Sigmoid colon (tissue), 7 donors: ENCODE results near the gene ADAP2. TPM values are rescaled to one million over a fixed set of nuclear protein-coding genes. Genes with fewer than 3 reads are reported as not detected.
"Not testable (repeated sequence)": the region's sequence is repeated elsewhere in the genome, so short reads cannot be mapped to it uniquely, and the experiment has no call there.

Experiments used
- DNase-seq: peaks from one replicate; pipeline ENCODE4 v3.0.0-alpha.2; 2019
- H3K27ac ChIP-seq, 4 donors: fragments of 200-600 bp; sonication (generic); one replicate each; pipeline ENCODE4 v1.5.1; 2016 to 2019; ENCODE audit warnings: mild to moderate bottlenecking in 1 of 4
- H3K27me3 ChIP-seq, 3 donors: fragments of 200-600 bp; sonication (generic); one replicate each; pipeline ENCODE4 v1.5.1; 2019; ENCODE audit warnings: mild to moderate bottlenecking in 1 of 3
- H3K36me3 ChIP-seq, 4 donors: fragments of 200-600 bp; sonication (generic); one replicate each; pipeline ENCODE4 v1.5.1; 2016 to 2019
- H3K4me1 ChIP-seq, 4 donors: fragments of 200-600 bp; sonication (generic); one replicate each; pipeline ENCODE4 v1.5.1; 2017 to 2019
- H3K4me3 ChIP-seq, 4 donors: fragments of 200-600 bp; sonication (generic); one replicate each; pipeline ENCODE4 v1.5.1; 2017 to 2019; ENCODE audit warnings: mild to moderate bottlenecking in 2 of 4, moderate library complexity in 1 of 4
- H3K9me3 ChIP-seq, 4 donors: fragments of 200-600 bp in 3 of 4; sonication (generic) in 3 of 4; one replicate each; pipeline versions ENCODE4 v1.5.1 to v1.6.1; 2013 to 2019
- EP300 ChIP-seq, 4 donors: sonication (generic); formaldehyde crosslinking; IDR thresholded peaks; one replicate each; pipeline ENCODE4 v1.6.1; 2017; ENCODE audit warnings: antibody characterized with exemption in 4 of 4
- POLR2A ChIP-seq, 2 donors: fragments of 450-650 bp; IDR thresholded peaks; one replicate each; pipeline ENCODE4 v1.6.1; 2016; ENCODE audit warnings: antibody characterized with exemption in 2 of 2, mild to moderate bottlenecking in 2 of 2, moderate library complexity in 2 of 2
- POLR2AphosphoS5 ChIP-seq, 4 donors: sonication (generic); formaldehyde crosslinking; IDR thresholded peaks; one replicate each; pipeline ENCODE4 v1.6.1; 2017; ENCODE audit warnings: antibody characterized with exemption in 4 of 4
- WGBS, 2 donors: extraction: QIAGEN DNeasy Blood & Tissue Kit; methylation state at CpG; one replicate each; pipeline ENCODE4 v1.1.7; 2013; 5-methylcytosine and 5-hydroxymethylcytosine counted together
- intact Hi-C: fragments of 100-400 bp; cut with DNase I; formaldehyde crosslinking; loops from one replicate; pipeline ENCODE4 v1.15.1; 2023
- polyA plus RNA-seq, 3 donors: library from polyadenylated mRNA; stranded (reverse); fragments of 200-250 nt; gene quantifications; one replicate each; pipeline ENCODE4 v1.2.3, GENCODE V29; 2013
- total RNA-seq, 4 donors: library from RNA; depleted of rRNA; stranded (reverse); fragments of >200 nt; gene quantifications; one replicate each; pipeline ENCODE4 v1.1.0, GENCODE V29; 2016
- TF ChIP-seq, protein P1 (sequence below), 4 experiments: fragments of 450-650 bp in 3 of 4; fragments of 200-600 bp in 1 of 4; IDR thresholded peaks; one replicate each; pipeline ENCODE4 v1.5.1; 2016 to 2019; ENCODE audit warnings: antibody characterized with exemption in 4 of 4, mild to moderate bottlenecking in 3 of 4, moderate library complexity in 2 of 4
- donor health status: healthy with polysubstance abuse.
- donor health status: Bipolar disorder and iron deficiency.
- donor health status: healthy.

The ADAP2 gene
- total and polyA plus RNA-seq, 7 donors, result 9.0 to 20.8 (median 15.0) TPM

DNA sequence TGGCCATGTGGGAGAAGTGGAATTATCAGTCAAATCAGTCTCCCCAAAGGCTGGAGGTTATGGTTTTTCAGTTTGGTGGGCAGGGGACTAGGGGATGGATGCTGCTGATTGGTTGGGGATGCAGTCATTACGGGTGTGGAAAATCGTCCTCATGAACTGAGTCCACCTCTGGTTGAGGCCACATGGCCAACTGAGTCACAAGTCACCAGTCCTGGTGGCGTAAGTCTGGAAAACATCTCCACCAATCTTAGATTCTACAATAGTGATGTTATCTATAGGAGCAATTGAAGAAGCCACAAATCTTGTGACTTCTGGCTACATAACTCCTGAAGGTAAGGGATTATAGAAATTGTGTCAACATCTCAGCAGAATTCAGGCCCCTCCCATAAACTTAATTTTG lies 43.9 kb downstream of the ADAP2 start:
- H3K4me3 ChIP-seq, result no peak overlapping the region
- 87 to 90% methylated on average over 3 of the region's 3 CpGs for WGBS, 2 donors
- no peaks in the 10 kb centered on the region for H3K36me3 ChIP-seq
- no peaks in the 10 kb centered on the region for H3K9me3 ChIP-seq
- DNase-seq, result no peak
- no peaks in the 10 kb centered on the region for H3K27me3 ChIP-seq
- intact Hi-C loops, result no loop called here
- TF ChIP-seq POLR2AphosphoS5 (IDR thresholded peaks at IDR 0.05) (no peak), EP300 (IDR thresholded peaks at IDR 0.05) (no peak)
- no peak overlapping the region for H3K27ac ChIP-seq
- peaks cover 0 to 5% (median 2%) of the 10 kb centered on the region in 4 donors for H3K4me1 ChIP-seq

DNA sequence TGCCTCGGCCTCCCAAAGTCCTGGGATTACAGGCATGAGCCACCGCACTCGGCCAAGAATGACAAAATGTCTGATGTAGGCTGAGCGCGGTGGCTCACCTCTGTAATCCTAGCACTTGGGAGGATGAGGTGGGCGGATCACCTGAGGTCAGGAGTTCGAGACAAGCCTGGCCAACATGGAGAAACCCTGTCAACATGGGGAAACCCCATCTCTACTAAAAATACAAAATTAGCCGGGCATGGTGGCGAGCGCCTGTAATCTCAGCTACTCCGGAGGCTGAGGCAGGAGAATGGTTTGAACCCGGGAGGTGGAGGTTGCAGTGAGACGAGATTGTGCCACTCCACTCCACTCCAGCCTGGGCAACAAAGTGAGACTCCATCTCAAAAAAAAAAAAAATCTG lies 46.2 kb downstream of the ADAP2 start:
- H3K36me3 ChIP-seq, H3K4me3 ChIP-seq, H3K27me3 ChIP-seq, DNase-seq, H3K9me3 ChIP-seq, intact Hi-C loops: not testable (repeated sequence)
- WGBS, 2 donors, result 80 to 90% methylated on average over 13 of the region's 13 CpGs
- Histone ChIP-seq H3K27ac (peak overlapping the region in 1 of 4 donors; percentile 3), H3K4me1 (peaks cover 0 to 21% (median 2%) of the 10 kb centered on the region in 4 donors)

DNA sequence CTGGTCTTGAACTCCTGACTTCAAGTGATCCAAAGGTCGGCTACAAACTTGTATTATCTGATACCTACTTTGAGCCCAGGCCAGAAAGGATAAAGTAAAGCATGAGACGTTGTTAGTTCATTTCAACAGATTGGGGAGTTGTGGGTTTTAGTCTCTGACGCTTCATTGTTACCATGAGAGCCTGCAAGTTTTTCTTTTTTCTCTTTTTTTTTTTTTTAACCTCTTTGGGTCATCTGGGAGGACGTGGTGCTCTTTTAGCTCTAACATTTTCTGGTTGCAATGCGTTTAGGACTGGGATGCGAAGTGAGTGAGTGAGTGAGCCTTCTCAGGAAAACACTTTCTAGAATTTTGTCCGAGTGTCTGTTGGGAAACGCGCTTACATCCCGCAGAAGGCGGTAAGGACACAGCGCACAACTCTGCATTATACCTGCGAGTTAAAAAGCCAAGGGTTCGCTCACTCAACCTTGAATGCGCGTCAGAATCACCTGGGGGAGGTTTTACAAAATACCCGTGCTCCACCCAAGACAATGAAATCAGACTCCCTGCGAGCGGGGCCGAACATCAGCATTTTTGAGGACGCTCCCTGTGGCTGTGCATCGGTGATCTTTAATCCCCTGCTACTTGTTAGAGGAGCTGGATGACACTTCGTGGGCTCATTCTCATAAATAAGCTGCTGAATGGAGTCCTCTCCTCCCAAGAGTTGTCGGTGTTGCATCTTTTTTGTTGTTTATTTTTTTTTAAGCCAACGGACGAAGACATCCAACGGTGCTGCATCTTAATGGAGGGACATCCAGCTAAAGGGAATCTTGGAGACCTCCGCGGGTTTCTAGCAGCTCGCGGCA lies 48.5 kb downstream of the ADAP2 start:
- no peak for DNase-seq
- Histone ChIP-seq H3K4me3 (peak overlapping the region; percentile 63 to 90 (median 73)), H3K27me3 (no peaks in the 10 kb centered on the region), H3K36me3 (peaks cover 0 to 6% (median 0%) of the 10 kb centered on the region in 4 donors), H3K4me1 (peaks cover 0 to 31% (median 5%) of the 10 kb centered on the region in 4 donors), H3K27ac (peak overlapping the region; percentile 90 to 97 (median 94)), H3K9me3 (no peaks in the 10 kb centered on the region)
- 4 to 10% methylated on average over 31 of the region's 31 CpGs for WGBS, 2 donors
- intact Hi-C loops, result loop anchor here (1.0 to 5.0 kb wide), 2 partner anchors 37 to 64 kb away; partner anchors contain the start of gene TEFM
- no peak for TF ChIP-seq POLR2A (IDR thresholded peaks at IDR 0.05)
- no peak for TF ChIP-seq EP300 (IDR thresholded peaks at IDR 0.05)
- TF ChIP-seq, protein P1, sequence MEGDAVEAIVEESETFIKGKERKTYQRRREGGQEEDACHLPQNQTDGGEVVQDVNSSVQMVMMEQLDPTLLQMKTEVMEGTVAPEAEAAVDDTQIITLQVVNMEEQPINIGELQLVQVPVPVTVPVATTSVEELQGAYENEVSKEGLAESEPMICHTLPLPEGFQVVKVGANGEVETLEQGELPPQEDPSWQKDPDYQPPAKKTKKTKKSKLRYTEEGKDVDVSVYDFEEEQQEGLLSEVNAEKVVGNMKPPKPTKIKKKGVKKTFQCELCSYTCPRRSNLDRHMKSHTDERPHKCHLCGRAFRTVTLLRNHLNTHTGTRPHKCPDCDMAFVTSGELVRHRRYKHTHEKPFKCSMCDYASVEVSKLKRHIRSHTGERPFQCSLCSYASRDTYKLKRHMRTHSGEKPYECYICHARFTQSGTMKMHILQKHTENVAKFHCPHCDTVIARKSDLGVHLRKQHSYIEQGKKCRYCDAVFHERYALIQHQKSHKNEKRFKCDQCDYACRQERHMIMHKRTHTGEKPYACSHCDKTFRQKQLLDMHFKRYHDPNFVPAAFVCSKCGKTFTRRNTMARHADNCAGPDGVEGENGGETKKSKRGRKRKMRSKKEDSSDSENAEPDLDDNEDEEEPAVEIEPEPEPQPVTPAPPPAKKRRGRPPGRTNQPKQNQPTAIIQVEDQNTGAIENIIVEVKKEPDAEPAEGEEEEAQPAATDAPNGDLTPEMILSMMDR (IDR thresholded peaks at IDR 0.05), result no peak
- no peak for TF ChIP-seq POLR2AphosphoS5 (IDR thresholded peaks at IDR 0.05)

DNA sequence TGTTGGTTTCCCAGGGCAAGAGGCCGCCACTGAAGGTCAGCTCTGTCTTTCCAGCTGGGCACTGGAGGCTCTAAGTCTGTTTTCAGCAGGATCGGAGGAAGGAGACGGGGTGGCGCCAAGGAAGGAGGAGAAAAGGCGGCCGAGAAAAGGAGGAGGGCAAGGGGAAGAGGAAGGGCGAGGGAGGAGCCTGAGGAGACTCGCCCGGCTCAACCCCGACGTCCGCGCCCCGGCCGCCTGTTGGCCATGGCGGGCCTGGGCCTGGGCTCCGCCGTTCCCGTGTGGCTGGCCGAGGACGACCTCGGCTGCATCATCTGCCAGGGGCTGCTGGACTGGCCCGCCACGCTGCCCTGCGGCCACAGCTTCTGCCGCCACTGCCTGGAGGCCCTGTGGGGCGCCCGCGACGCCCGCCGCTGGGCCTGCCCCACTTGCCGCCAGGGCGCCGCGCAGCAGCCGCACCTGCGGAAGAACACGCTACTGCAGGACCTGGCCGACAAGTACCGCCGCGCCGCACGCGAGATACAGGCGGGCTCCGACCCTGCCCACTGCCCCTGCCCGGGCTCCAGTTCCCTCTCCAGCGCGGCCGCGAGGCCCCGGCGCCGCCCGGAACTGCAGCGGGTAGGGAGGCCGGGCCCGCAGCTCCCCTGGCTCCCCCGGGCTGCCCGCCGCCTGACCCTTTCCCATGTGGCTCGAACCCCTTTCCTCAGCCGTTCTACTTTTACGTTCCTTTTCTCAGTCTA lies 49.3 kb downstream of the ADAP2 start, which contains the start of gene RNF135:
RNF135 (plus strand) TSS at position 209 of the 737 bp plus-strand sequence; CDS start at position 244, 35 bp downstream.
- Histone ChIP-seq H3K4me1 (peaks cover 0 to 31% (median 5%) of the 10 kb centered on the region in 4 donors), H3K9me3 (no peaks in the 10 kb centered on the region), H3K27me3 (no peaks in the 10 kb centered on the region), H3K4me3 (peak within 1 kb of the TSS; percentile 63 to 90 (median 73)), H3K36me3 (peaks cover 0 to 11% (median 0%) of the 10 kb centered on the region in 4 donors), H3K27ac (peak within 1 kb of the TSS; percentile 90 to 97 (median 94))
- WGBS, 2 donors, result 0 to 1% methylated on average over 66 of the region's 66 CpGs
- intact Hi-C loops, result loop anchor here (1.0 to 5.0 kb wide), 2 partner anchors 36 to 65 kb away; partner anchors contain the start of gene TEFM
- TF ChIP-seq EP300 (IDR thresholded peaks at IDR 0.05), result no peak
- TF ChIP-seq POLR2AphosphoS5 (IDR thresholded peaks at IDR 0.05), result peak; percentile 48 to 79 (median 70)
- TF ChIP-seq, protein P1 (IDR thresholded peaks at IDR 0.05), result peak in 3 of 4 experiments; percentile 40 to 54 (median 49)
- DNase-seq, result peak; percentile 92

DNA sequence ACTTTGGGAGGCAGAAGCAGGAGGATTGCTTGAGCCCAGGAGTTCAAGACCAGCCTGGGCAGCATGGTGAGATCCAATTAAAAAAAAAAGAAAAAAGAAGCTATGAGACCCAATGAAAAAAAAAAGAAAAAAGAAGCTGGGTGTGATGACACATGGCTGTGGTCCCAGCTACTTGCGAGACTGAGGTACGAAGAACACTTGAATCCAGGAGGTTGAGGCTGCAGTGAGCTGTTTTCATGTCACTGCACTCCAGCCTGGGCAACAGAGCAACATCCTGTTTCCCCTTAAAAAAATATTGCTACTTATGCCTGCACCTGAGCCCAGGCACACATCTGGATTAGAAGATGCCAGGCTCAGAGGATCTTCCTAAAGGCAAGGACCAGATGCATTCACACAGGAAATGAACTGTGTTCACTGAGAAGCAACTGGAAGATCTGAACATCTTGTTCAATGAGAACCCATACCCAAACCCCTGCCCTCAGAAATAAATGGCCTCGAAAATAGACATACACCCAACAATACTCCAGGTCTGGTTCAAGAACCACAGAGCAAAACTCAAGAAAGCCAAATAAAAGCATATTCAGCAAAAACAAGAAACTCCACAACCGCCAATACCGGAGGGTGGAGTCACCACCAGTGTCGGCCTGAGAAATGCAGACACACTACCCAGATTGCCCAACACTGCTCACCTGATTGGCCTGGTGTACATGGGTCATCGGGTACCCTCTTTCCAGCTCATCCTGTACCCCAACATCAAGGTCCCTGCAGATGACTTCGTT lies 53.5 kb downstream of the ADAP2 start:
- H3K36me3 ChIP-seq, result peaks cover 0 to 11% (median 0%) of the 10 kb centered on the region in 4 donors
- H3K9me3 ChIP-seq, result no peaks in the 10 kb centered on the region
- TF ChIP-seq POLR2A (IDR thresholded peaks at IDR 0.05) (no peak), EP300 (IDR thresholded peaks at IDR 0.05) (no peak), POLR2AphosphoS5 (IDR thresholded peaks at IDR 0.05) (no peak)
- TF ChIP-seq, protein P1 (IDR thresholded peaks at IDR 0.05), result no peak
- H3K4me1 ChIP-seq, result peaks cover 0 to 26% (median 2%) of the 10 kb centered on the region in 4 donors
- no peak overlapping the region for H3K4me3 ChIP-seq
- H3K27me3 ChIP-seq, result no peaks in the 10 kb centered on the region
- WGBS, 2 donors, result 94 to 95% methylated on average over 8 of the region's 8 CpGs
- no peak overlapping the region for H3K27ac ChIP-seq
- DNase-seq, result no peak
- intact Hi-C loops, result no loop called here

DNA sequence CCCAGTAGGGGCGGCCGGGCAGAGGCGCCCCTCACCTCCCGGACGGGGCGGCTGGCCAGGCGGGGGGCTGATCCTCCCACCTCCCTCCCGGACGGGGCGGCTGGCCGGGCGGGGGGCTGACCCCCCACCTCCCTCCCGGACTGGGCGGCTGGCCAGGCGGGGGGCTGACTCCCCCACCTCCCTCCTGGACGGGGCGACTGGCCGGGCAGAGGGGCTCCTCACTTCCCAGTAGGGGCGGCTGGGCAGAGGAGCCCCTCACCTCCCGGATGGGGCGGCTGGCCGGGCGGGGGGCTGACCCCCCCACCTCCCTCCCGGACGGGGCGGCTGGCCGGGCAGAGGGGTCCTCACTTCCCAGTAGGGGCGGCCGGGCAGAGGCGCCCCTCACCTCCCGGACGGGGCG lies 58.2 kb downstream of the ADAP2 start:
- WGBS, 2 donors, result 94 to 98% methylated on average over 19 to 22 of the region's 33 CpGs
- H3K27me3 ChIP-seq, H3K4me3 ChIP-seq, H3K4me1 ChIP-seq, H3K27ac ChIP-seq, DNase-seq, intact Hi-C loops, H3K9me3 ChIP-seq: not testable (repeated sequence)
- peaks cover 0 to 13% (median 4%) of the 10 kb centered on the region in 4 donors for H3K36me3 ChIP-seq
